H1 (cell line): Measurements from ENCODE around the gene SPTBN1.

ENCODE experiments used
- CTCF ChIP-seq, 3 experiments: IDR thresholded peaks; 1 replicate in 2 of 3; 2 replicates in 1 of 3; pipeline versions ENCODE4 v1.5.1 to v1.6.1; 2011; ENCODE audit warnings: low read length in 3 of 3, mild to moderate bottlenecking in 3 of 3, inconsistent platforms in 2 of 3, low read depth in 1 of 3, moderate library complexity in 1 of 3; ENCODE audit not compliant: insufficient read depth in 1 of 3; ENCODE audit errors: control extremely low read depth in 1 of 3
- GABPA ChIP-seq: IDR thresholded peaks from 2 replicates; pipeline ENCODE4 v1.6.1; 2011; ENCODE audit warnings: mild to moderate bottlenecking, low read length, moderate library complexity, borderline replicate concordance; ENCODE audit not compliant: insufficient read depth
- JUND ChIP-seq: IDR thresholded peaks from 2 replicates; pipeline ENCODE4 v1.6.1; 2011; ENCODE audit warnings: mild to moderate bottlenecking, improper control_type of control experiment, low read length
- POLR2A ChIP-seq, 2 experiments: IDR thresholded peaks; 1 replicate in 1 of 2; 2 replicates in 1 of 2; pipeline ENCODE4 v1.6.1; 2011; ENCODE audit warnings: low read depth in 2 of 2, low read length in 2 of 2, mild to moderate bottlenecking in 2 of 2; ENCODE audit errors: control extremely low read depth in 1 of 2

- no peak for TF ChIP-seq CTCF (IDR thresholded peaks at IDR 0.05; ENCODE audit: control extremely low read depth in 1 of 3, insufficient read depth in 1 of 3, low read depth in 1 of 3, low read length in 3 of 3)
- no peak for TF ChIP-seq JUND
- TF ChIP-seq POLR2A (IDR thresholded peaks at IDR 0.05; ENCODE audit: control extremely low read depth in 1 of 2, low read depth in 2 of 2, low read length in 2 of 2): no peak
- TF ChIP-seq GABPA: no peak
Observed at GRCh38 chr2:54516842-54517241, 60.7 kb downstream of the SPTBN1 start.
